Jurkat, Clone E6-1 (cell line): ENCODE measurements around the gene CYSRT1.
"Not testable (repeated sequence)": the region's sequence is repeated elsewhere in the genome, so short reads cannot be mapped to it uniquely, and the experiment has no call there.

Experiments used
- DNase-seq: peaks from one replicate; pipeline ENCODE4 v3.0.0-alpha.2; 2011; ENCODE audit warnings: low read depth, low spot score
- H3K4me3 ChIP-seq: 2 replicates; pipeline ENCODE4 v1.5.1; 2011; ENCODE audit warnings: mild to moderate bottlenecking, low read length, control low read depth, moderate library complexity

CYSRT1 gene

DNA sequence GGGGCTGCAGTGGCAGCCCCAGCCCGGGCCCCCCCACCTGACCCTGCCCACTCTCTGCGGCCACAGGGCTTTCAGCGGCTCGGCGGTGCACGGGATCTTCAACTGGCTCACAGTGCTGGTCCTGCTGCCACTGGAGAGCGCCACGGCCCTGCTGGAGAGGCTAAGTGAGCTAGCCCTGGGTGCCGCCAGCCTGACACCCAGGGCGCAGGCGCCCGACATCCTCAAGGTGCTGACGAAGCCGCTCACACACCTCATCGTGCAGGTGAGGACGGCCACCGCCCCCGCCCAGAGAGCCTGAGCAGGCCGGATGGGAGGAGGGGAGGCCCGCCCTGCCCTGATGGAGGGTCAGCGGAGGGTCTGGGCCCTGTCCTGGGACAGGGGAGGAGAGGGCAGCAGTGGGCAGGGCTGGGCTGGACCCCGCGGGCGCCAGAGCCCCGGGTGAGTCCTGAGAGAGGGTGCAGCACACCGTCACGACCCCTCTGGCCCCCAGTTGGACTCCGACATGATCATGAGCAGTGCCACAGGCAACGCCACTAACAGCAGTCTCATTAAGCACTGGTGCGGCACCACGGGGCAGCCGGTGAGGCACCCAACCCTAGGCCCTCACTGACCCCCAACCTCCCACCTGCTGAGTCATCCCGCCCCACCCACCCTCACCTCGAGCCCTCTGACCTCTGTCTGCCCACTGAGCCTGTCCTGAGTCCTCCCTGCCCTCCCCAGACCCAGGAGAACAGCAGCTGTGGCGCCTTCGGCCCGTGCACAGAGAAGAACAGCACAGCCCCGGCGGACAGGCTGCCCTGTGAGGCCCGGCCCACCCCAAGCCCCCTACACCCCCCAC, 8.4 kb downstream of the CYSRT1 start:
- no peak for DNase-seq
- H3K4me3 ChIP-seq, result no peak overlapping the region

DNA sequence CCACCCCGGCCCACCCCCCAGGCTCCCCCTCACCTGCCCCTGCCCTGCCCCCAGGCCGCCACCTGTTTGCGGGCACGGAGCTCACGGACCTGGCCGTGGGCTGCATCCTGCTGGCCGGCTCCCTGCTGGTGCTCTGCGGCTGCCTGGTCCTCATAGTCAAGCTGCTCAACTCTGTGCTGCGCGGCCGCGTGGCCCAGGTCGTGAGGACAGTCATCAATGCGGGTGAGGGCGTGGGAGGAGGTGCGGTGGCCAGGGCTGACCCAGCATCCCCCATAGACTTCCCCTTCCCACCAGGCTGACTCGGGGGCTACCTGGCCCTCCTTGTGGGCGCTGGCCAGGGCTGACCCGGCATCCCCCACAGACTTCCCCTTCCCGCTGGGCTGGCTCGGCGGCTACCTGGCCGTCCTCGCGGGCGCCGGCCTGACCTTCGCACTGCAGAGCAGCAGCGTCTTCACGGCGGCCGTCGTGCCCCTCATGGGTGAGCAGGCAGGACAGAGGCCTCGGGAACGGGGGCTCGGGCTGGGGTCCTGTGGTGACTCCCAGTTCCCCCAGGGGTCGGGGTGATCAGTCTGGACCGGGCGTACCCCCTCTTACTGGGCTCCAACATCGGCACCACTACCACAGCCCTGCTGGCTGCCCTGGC, 9.2 kb downstream of the CYSRT1 start:
- no peak overlapping the region for H3K4me3 ChIP-seq
- no peak for DNase-seq

DNA sequence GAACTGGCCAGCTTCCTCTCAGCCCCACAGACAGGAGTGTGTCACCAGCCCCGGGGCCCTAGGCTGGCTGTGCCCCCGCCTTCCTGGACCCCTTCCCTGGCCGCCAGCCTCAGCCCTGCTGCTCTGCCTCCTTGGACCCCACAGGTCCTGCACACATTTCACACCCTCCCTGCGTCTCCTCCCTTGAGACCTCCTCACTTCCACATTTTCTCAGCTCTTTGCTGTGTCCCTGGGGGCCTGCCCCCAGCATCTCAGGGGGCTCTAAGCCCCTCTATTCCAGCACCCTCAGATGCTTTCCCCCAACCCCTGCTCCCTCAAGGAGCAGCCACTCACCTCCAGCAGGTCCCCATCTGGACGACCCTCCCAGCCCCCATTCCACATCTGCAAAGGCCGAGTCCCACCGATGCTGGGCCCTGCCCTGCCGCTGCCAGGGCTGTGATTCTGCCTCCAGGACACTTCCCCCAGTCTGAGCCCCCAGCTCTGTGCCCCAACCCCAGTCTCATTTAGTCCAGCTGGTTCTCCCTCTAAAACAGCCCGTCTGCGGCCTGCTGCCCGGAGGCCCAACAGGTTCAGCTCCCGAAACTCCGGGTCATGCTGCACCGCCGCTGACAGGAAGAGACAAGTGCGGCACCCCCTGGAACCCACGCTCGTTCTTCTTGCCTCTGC, 9.9 kb downstream of the CYSRT1 start:
- DNase-seq, result no peak
- H3K4me3 ChIP-seq, result no peak overlapping the region

DNA sequence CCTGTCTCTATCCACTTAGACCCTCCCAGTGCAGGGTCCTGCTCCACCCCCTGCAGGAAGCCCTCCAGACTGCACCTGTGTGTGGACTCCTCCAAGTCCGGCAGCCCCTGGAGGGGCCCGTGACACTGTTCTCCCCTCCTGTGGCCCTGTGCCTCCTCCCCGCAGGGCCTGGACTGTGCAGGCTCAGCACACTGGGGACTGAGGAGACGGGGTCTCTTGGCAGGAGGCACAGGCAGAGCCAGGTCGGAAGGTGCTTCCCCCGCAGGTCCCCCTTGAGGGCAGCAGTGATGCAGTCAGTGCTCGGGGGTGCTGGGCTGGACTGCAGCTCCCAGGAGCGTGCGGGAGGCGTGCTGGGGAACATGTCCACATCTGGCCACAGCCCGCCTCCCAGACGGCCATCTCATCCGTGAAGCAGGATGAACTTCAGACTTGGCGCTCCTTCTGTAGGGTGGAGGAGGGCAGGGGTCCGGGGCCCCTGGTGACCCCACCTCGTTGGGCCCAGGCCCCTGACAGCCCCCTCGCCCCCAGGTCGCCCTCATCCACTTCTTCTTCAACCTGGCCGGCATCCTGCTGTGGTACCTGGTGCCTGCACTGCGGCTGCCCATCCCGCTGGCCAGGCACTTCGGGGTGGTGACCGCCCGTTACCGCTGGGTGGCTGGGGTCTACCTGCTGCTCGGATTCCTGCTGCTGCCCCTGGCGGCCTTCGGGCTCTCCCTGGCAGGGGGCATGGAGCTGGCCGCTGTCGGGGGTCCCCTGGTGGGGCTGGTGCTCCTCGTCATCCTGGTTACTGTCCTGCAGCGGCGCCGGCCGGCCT, 10.7 kb downstream of the CYSRT1 start:
- H3K4me3 ChIP-seq, result no peak overlapping the region
- DNase-seq, result no peak

DNA sequence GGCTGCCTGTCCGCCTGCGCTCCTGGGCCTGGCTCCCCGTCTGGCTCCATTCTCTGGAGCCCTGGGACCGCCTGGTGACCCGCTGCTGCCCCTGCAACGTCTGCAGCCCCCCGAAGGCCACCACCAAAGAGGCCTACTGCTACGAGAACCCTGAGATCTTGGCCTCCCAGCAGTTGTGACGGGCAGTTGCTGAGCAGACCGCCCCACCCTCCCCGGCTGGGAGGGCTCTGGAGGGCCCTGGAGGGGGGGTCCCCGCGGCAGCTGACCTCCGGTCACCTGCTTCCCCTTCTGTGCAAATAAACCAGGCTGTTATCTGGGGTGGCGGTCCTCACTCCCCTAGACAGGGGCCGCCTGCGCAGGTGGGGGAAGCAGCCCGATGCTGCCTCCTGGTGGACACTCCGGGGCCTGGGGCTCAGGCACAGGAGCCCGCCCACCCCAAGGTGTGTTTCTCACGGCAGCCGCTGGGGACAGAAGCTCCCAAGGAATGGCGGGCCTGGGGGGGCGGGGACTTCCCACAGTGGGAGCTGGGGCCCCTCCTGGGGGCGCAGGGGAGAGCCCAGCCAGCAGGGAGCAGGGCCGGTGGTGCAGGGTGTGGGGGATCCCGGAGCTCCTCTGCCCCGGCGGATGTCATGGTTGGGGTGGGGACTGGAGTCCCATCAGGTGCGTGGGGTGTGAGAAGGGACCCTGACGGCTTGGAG, 11.4 kb downstream of the CYSRT1 start:
- 0 out of 2 replicates have a peak overlapping the region, but pooled peaks have one; percentile 9 for H3K4me3 ChIP-seq
- peak; percentile 76 for DNase-seq

DNA sequence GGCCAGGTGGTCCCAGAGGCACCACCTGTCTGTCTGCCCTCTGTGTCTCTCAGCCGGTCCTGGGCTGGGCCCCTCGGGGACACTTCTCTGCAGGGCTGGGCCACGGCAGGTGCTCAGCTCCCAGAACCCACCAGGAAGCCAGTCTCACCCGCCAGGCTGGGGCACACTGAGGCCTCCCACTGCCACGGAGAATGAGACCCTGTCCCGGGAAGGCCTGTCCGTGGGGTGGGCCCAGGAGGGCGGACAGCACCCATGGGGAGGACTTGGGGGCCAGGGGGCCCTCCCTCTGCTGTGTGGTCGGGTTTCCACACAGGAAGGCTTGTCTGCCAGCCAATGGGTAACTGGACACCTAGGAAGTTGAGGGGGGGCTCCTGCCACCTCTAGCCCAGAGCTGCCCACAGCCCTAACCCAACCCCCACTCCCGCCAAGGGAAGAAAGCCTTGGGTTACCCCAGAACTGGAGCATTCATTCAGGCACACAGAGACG, 12.0 kb downstream of the CYSRT1 start:
- DNase-seq, result no peak
- 0 out of 2 replicates have a peak overlapping the region, but pooled peaks have one; percentile 9 for H3K4me3 ChIP-seq

DNA sequence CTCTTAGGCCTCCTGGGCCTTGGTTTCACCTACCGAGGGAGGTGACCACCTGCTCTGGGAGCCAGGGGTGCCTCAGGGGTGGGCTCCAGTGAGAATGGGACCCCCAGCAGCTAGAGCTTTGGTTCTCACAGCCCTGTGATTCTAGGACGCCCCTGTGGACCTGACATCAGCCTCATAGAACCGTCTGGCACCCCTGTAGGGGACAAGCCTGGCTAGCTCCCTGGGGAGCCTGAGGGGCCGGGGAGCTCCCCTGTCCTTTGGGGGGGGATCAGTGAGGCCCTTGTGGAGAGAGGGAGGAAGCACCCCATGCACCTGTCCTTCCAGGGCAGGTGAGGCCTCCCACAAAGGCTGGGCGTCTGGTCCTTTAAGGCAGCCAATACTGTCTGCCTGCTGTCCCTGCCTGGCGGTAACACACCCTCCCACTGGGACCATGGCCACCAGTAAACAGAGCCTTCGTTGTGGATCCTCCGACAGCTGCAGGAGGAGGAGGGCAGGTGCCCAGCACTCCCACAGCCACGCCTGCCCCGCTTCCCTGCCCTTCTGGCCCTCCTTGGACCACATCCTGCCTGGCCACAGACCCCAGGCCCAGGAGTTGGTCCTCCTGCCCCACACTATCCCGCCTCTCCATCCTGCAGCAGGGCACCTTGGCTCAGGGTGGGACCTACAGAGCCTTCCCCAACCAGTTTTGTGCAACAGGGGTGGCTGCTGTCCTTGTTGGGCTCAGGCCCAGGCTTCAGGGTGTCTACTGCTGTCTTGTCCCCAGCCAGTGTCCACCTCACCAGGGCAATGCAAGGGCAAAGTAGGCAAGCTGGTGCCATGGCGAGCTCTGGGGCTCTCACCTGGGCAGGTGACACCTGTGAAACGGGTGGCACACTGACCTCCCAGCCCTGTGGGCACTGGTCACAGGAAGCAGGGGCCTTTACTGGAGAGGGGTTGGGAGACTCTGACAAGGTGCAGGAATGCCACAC, 13.1 kb downstream of the CYSRT1 start:
- no peak for DNase-seq
- no peak overlapping the region for H3K4me3 ChIP-seq

DNA sequence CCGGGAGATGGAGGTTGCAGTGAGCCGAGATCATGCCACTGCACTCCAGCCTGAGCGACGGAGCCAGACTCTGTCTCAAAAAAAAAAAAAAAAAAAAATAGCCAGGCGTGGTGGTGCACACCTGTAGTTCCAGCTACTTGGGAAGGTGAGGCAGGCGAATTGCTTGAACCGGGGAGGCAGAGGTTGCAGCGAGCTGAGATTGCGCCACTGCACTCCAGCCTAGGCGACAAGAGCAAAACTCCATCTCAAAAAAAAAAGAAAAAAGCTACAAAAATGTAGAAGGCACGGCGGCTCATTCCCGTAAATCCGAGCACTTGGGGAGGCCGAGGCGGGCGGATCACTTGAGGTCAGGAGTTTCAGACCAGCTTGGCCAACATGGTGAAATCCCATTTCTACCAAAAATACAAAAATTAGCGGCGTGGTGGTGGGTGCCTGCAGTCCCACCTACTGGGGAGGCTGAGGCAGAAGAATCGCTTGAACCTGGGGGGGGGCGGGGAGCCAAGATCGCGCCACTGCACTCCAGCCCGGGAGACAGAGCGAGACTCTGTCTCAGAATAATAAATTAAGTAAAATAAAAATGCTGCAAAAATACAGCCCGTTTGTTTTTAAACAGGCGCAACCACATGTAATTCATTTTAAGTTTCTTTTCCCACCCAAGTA, 14.7 kb downstream of the CYSRT1 start:
- not testable (repeated sequence) for DNase-seq

DNA sequence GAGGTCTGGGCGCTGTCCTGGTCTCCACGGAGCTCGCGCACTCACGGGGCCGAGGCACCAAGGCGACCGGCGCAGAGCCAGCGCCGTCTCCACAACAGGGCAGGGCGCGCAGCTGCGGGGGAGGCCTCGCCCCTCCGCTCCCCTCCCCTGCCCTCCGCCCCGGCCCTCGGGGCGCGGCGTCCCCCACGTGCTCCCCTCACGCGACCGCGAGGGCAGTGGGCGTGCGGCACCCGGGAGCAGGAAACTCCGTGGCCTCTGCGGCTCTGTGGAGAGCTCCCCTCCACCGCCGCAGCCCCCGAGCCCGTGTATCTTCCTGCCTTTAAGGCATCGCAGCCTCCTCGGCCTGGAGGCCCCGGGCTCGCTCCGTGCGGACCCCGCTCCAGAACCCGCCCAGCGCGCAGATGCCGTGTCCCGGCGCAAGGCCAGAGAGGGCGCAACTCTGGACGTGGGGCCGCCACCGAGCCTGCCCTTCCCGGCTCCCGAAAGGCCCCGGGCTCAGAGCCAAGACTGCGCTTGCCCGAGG, 15.4 kb downstream of the CYSRT1 start:
- H3K4me3 ChIP-seq, result peak overlapping the region; percentile 67
- peak; percentile 58 for DNase-seq

More for the DNA sequence above, 14.7 kb downstream of the CYSRT1 start:
- H3K4me3 ChIP-seq, result peak overlapping the region; percentile 67

DNA sequence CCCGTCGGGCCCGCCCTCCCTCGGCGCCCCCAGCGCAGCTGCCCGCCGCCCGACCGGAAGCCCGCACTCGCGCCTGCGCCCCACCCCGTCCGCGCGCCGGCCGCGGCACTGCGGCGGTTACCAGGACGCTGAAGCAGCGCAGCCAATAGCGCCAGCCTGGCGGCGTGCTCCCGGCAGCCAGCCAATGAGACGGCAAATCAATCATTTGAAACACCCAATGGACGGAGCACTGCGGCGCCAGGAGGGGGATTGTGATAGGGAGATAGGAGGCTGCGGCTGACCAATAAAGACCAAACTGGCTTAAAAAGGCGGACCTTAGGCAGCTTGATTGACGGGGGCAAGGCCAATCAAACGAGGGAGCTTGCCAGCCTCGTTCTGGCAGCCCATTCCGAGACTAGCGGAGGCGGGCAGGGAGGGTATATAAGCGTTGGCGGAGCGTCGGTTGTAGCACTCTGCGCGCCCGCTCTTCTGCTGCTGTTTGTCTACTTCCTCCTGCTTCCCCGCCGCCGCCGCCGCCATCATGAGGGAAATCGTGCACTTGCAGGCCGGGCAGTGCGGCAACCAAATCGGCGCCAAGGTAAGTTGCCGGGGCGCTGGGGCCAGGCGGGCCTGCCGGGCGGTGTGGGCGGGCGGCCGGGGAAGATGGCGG, 16.0 kb downstream of the CYSRT1 start, which contains the start of gene TUBB4B:
TUBB4B (plus strand) TSS at position 447 of the 649 bp plus-strand sequence; CDS start at position 521, 74 bp downstream.
- H3K4me3 ChIP-seq, result peak within 1 kb of the TSS; percentile 76
- DNase-seq, result peak; percentile 100

DNA sequence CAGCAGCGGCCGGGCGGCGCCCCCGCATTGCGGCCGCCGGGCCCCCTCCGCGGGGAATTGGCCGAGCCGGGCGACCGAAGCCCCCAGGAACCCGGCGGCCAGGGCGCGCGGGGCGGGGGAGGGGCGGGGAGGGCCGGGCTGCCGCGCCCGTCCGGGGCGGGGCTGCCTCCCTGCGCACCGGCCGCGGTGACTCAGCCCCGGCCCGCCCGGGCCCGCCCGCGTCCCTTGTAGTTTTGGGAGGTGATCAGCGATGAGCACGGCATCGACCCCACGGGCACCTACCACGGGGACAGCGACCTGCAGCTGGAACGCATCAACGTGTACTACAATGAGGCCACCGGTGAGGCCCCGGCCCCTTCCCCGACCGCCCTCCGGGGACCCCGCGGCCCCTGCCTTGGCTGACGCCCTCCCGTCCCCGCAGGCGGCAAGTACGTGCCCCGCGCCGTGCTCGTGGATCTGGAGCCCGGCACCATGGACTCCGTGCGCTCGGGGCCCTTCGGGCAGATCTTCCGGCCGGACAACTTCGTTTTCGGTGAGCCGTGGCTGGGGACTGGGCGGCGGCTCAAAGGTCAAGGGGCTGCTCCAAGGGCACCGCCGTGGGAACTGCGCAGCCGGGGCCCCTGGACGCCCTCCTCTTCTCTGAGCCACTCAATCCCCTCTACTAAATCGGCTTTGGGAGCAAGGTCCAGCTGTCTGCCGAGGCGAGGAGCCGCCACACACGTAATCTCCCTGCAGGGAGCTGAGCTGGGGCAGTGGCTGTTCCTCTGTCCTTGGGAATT, 16.7 kb downstream of the CYSRT1 start:
- no peak for DNase-seq
- H3K4me3 ChIP-seq, result peak overlapping the region; percentile 76

DNA sequence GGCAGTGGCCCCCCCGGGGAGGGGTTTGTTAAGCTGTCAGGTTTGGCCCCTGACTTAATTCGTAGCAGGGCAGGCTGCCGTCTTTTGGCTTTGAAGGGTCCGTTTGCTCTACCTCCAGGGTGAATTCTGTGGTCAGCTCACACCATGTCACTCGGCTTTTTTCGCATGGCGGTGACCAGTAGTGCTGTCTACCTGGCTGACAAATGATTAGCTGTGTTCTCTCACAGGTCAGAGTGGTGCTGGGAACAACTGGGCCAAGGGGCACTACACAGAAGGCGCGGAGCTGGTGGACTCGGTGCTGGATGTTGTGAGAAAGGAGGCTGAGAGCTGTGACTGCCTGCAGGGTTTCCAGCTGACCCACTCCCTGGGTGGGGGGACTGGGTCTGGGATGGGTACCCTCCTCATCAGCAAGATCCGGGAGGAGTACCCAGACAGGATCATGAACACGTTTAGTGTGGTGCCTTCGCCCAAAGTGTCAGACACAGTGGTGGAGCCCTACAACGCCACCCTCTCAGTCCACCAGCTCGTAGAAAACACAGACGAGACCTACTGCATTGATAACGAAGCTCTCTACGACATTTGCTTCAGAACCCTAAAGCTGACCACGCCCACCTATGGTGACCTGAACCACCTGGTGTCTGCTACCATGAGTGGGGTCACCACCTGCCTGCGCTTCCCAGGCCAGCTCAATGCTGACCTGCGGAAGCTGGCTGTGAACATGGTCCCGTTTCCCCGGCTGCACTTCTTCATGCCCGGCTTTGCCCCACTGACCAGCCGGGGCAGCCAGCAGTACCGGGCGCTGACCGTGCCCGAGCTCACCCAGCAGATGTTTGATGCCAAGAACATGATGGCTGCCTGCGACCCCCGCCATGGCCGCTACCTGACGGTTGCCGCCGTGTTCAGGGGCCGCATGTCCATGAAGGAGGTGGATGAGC, 17.6 kb downstream of the CYSRT1 start:
- no peak for DNase-seq
- peak overlapping the region; percentile 76 for H3K4me3 ChIP-seq

DNA sequence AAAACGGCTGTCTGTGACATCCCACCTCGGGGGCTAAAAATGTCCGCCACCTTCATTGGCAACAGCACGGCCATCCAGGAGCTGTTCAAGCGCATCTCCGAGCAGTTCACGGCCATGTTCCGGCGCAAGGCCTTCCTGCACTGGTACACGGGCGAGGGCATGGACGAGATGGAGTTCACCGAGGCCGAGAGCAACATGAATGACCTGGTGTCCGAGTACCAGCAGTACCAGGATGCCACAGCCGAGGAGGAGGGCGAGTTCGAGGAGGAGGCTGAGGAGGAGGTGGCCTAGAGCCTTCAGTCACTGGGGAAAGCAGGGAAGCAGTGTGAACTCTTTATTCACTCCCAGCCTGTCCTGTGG, 18.3 kb downstream of the CYSRT1 start:
- H3K4me3 ChIP-seq, DNase-seq: not testable (repeated sequence)
